ENCODE measurements around the gene MROH2A. TPM values are rescaled to one million over a fixed set of nuclear protein-coding genes. Genes with fewer than 3 reads are reported as not detected.
"Not testable (repeated sequence)": the region's sequence is repeated elsewhere in the genome, so short reads cannot be mapped to it uniquely, and the experiment has no call there.

Gene MROH2A, protein sequence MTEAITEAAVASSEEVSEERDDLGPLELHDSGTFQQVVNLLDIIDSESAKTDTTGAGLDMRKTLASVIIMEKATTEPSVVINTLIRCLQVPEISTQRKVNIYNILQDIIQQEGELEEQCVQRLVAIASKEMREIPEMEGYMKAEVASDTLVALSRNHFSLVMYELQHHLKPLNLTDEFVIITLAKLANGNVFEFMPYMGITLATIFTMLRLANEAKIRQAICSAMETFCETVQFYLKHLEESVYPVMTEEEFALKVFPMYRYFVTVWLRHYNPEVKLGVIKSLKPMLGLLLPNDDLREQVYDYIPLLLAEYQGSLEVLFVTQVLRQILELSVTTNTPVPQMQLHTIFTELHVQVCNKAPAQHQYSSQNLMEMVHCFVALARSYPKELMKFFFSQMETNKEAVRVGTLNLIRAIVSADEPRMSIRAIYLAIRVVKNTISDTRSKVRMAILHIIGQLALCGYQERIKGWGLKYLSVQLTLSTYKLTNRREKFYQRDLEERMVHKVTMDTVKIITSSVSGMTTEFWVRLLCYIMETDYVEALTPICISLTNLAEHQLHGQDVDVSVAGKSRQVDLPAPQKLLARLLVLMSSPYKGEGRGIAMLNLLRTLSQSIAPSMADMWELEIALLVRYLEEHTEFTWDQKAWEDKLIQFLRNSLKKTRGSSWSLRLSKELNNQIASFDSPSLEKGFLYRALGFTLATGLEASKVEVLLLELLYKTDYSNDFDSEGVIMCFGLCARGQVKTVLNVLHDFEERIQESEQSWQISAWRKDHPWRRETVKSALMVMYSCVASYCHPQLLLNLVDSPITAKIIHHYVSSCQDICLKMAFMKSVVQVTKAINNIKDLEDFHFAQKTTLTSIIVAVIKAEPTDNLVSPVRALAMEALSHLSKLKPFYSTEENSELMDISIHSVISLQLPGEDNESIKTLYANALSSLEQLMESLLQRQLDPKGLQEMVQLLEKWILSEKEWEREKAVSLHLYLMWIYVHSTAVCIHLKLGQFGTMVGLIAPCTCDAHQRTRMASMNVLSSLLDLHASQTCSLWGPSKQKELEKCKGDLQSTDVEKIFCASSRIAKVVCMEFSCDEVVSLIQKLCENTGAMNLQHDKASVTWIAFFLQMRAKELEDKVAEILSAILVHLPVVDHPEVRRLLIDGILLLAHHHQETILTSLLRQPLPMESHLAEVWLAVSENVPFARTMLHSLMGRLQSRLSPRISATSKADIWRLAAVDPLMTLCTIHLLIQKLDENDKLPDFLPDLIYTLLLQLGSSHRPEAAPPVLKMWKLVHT (N-terminal part only)
- total RNA-seq: 1 to 10 TPM in 1 of 2 donors, not detected in 1; 2.3 TPM

- no peak within 1 kb of the TSS for H3K27ac ChIP-seq
- intact Hi-C loops (cut with DNase I): no loop called here
- no peaks in the 10 kb centered on the region for H3K27me3 ChIP-seq (replicated peaks; ENCODE audit: insufficient read depth)
- TF ChIP-seq POLR2AphosphoS5 (IDR thresholded peaks at IDR 0.05) (no peak), POLR2A (IDR thresholded peaks at IDR 0.05) (no peak), CTCF (IDR thresholded peaks at IDR 0.05) (no peak)
- no peaks in the 10 kb centered on the region for H3K4me1 ChIP-seq (replicated peaks)
- DNase-seq (ENCODE audit: low spot score): no peak
- 91% methylated on average over 2 of the region's 2 CpGs for WGBS
- H3K4me3 ChIP-seq: no peak within 1 kb of the TSS
- no peaks in the 10 kb centered on the region for H3K9me3 ChIP-seq
- no peaks in the 10 kb centered on the region for H3K36me3 ChIP-seq
Observed at GRCh38 chr2:233778030-233778429, at the start of gene MROH2A. MROH2A (plus strand) TSS chr2:233778330; CDS start chr2:233779359, 1,029 bp downstream.

DNA sequence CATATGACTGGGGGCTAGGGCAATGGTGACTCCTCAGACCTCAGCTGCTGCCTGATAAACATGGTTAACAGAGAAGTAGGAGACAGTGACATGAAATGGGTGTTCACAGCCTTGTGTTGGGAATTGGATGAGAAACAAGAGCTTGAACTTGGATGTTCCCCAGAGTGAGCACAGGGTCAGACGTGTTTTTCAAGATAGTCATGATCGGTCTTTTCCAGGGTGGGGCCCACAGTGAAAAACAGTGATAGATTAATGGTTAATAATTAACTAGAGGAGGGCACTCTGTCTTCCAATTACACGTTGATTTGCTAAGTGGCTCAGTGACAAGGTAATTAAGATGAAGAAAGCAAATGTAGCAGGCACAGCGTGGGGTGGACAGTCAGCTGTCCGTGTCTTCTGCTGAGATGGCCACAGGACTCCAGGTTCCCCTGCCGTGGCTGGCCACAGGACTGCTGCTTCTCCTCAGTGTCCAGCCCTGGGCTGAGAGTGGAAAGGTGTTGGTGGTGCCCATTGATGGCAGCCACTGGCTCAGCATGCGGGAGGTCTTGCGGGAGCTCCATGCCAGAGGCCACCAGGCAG is 49.3 kb upstream of the MROH2A start, which contains the start of gene UGT1A3:
TSS of gene UGT1A3 (plus strand) at position 320 of the 579 bp plus-strand sequence. CDS start at position 405, 85 bp downstream.
- DNase-seq (ENCODE audit: low spot score): no peak
- no peak for TF ChIP-seq POLR2A (IDR thresholded peaks at IDR 0.05)
- TF ChIP-seq POLR2AphosphoS5 (IDR thresholded peaks at IDR 0.05): no peak
- TF ChIP-seq CTCF (IDR thresholded peaks at IDR 0.05): no peak
- H3K4me3 ChIP-seq: no peak within 1 kb of the TSS
- 74% methylated on average over 8 of the region's 8 CpGs for WGBS
- no peaks in the 10 kb centered on the region for H3K27me3 ChIP-seq (replicated peaks; ENCODE audit: insufficient read depth)
- no peak within 1 kb of the TSS for H3K27ac ChIP-seq
- H3K36me3 ChIP-seq: no peaks in the 10 kb centered on the region
- no peaks in the 10 kb centered on the region for H3K4me1 ChIP-seq (replicated peaks)
- H3K9me3 ChIP-seq: no peaks in the 10 kb centered on the region
- intact Hi-C loops (cut with DNase I): no loop called here

GRCh38 chr2:233736868-233737653 is 41.1 kb upstream of the MROH2A start:
- not testable (repeated sequence) for DNase-seq (ENCODE audit: low spot score); H3K27ac ChIP-seq

DNA sequence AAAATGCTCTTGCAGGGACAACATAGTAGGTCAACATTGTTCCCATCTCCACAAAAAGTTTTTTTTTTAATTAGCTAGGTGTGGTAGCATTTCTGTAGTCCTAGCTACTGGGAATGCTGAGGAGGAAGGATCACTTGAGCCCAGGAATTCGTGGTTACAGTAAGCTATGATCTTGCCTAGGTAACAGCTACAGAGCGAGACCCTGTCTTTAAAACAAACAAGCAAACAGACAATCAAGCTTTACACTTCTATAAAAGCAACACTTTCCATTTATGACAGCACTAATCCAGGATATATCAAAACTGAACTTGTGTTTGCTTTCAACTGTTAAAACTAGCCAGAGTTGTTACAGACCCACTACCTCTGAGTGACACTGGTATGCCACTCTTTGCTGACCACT is 37.3 kb upstream of the MROH2A start:
- no peaks in the 10 kb centered on the region for H3K4me1 ChIP-seq (replicated peaks)
- H3K27me3 ChIP-seq (replicated peaks; ENCODE audit: insufficient read depth): no peaks in the 10 kb centered on the region
- H3K4me3 ChIP-seq: no peak overlapping the region
- intact Hi-C loops (cut with DNase I): no loop called here
- no peaks in the 10 kb centered on the region for H3K36me3 ChIP-seq
- no peaks in the 10 kb centered on the region for H3K9me3 ChIP-seq
- TF ChIP-seq POLR2A (IDR thresholded peaks at IDR 0.05): no peak
- no peak for TF ChIP-seq CTCF (IDR thresholded peaks at IDR 0.05)
- TF ChIP-seq POLR2AphosphoS5 (IDR thresholded peaks at IDR 0.05): no peak
- H3K27ac ChIP-seq: no peak overlapping the region
- WGBS: 56% methylated on average over 2 of the region's 2 CpGs
- no peak for DNase-seq (ENCODE audit: low spot score)

More at GRCh38 chr2:233736868-233737653, 41.1 kb upstream of the MROH2A start:
- H3K4me1 ChIP-seq (replicated peaks); H3K9me3 ChIP-seq; H3K4me3 ChIP-seq; H3K36me3 ChIP-seq; intact Hi-C loops (cut with DNase I); H3K27me3 ChIP-seq (replicated peaks; ENCODE audit: insufficient read depth): not testable (repeated sequence)
- WGBS: 63% methylated on average over 14 of the region's 14 CpGs

Measured in prostate gland (tissue), 2 donors.